ENCODE data around the gene SPATS2. TPM values are rescaled to one million over a fixed set of nuclear protein-coding genes. Genes with fewer than 3 reads are reported as not detected.

SPATS2 gene
- total and polyA plus RNA-seq, 2 experiments from 2014 or later, result 31.0 to 43.1 TPM

GRCh38 chr12:49339464-49339861 lies 27.8 kb upstream of the SPATS2 start:
- TF ChIP-seq, protein P1, sequence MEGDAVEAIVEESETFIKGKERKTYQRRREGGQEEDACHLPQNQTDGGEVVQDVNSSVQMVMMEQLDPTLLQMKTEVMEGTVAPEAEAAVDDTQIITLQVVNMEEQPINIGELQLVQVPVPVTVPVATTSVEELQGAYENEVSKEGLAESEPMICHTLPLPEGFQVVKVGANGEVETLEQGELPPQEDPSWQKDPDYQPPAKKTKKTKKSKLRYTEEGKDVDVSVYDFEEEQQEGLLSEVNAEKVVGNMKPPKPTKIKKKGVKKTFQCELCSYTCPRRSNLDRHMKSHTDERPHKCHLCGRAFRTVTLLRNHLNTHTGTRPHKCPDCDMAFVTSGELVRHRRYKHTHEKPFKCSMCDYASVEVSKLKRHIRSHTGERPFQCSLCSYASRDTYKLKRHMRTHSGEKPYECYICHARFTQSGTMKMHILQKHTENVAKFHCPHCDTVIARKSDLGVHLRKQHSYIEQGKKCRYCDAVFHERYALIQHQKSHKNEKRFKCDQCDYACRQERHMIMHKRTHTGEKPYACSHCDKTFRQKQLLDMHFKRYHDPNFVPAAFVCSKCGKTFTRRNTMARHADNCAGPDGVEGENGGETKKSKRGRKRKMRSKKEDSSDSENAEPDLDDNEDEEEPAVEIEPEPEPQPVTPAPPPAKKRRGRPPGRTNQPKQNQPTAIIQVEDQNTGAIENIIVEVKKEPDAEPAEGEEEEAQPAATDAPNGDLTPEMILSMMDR (IDR thresholded peaks at IDR 0.05; ENCODE audit: low read depth, low read length), result no peak
- Histone ChIP-seq H3K4me3 (no peak overlapping the region), H3K4me1 (ENCODE audit: low read depth) (peaks cover 8% of the 10 kb centered on the region), H3K27me3 (peaks cover 100% of the 10 kb centered on the region), H3K9me3 (ENCODE audit: low read depth) (no peaks in the 10 kb centered on the region), H3K27ac (no peak overlapping the region), H3K36me3 (no peaks in the 10 kb centered on the region)
- no peak for DNase-seq (ENCODE audit: low read depth in 1 of 2, low spot score in 1 of 2)

DNA sequence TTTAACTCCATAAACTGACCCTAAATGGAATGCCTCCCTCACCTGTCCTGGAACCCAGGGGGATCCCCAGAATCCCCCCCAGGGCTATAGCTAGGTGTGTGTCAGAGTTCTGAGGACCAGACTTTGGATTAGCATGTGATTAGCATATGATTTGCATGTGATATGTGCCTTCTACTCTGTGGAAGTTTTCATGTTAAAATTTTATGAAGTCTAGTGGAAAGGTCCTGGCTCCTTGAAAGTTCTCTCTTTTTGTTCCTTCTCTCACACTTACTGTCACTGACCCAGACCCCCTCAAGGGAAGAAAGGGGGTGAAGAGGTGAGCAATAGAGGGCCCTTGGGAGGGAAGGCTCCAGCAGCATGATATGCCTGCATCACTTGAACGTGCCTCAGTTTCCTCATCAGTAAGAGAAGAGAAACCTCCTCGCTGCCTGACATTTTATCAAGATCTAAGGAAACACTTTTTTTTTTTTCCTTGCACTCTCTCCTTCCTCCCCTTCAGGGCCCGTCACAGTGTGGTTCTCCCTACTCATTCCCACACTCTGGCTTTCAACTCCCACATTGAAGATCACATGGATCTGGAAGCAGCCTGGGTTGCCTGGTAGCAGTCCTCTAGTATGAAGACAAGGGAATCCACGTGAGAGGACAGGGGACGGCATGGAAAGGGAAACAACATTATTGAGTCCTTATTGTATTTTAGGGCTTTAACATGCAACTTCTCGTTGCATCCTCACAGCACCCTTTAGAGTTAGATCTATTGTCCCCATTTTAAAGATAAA lies 27.0 kb upstream of the SPATS2 start:
- Histone ChIP-seq H3K27ac (no peak overlapping the region), H3K4me3 (no peak overlapping the region), H3K4me1 (ENCODE audit: low read depth) (peaks cover 8% of the 10 kb centered on the region), H3K9me3 (ENCODE audit: low read depth) (no peaks in the 10 kb centered on the region), H3K27me3 (peaks cover 100% of the 10 kb centered on the region), H3K36me3 (no peaks in the 10 kb centered on the region)
- TF ChIP-seq, protein P1 (IDR thresholded peaks at IDR 0.05; ENCODE audit: low read depth, low read length), result no peak
- DNase-seq (ENCODE audit: low read depth in 1 of 2, low spot score in 1 of 2), result no peak

- H3K27me3 ChIP-seq, result peaks cover 100% of the 10 kb centered on the region
- H3K4me1 ChIP-seq (ENCODE audit: low read depth), result peaks cover 12% of the 10 kb centered on the region
- no peaks in the 10 kb centered on the region for H3K36me3 ChIP-seq
- no peak overlapping the region for H3K4me3 ChIP-seq
- H3K9me3 ChIP-seq (ENCODE audit: low read depth), result no peaks in the 10 kb centered on the region
- no peak for DNase-seq (ENCODE audit: low read depth in 1 of 2, low spot score in 1 of 2)
- TF ChIP-seq, protein P1 (IDR thresholded peaks at IDR 0.05; ENCODE audit: low read depth, low read length), result no peak
- H3K27ac ChIP-seq, result no peak overlapping the region
Measured at GRCh38 chr12:49340971-49341776, 26.1 kb upstream of the SPATS2 start.

DNA sequence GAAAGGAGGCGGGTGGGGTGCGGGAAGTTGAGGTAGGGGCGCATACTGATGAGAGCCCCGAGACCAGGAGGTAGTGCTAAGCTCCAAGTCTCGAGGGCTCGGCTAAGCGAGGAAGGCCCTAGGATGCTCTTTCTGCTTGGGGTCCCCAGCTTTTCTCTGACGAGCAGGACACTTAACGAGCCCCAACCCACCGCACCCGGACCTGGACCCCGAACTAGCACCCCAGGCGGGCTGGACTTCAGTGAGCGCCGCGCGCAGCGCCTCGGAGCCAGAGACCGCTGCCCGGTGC lies 25.5 kb upstream of the SPATS2 start:
- H3K4me1 ChIP-seq (ENCODE audit: low read depth), result peaks cover 16% of the 10 kb centered on the region
- peaks cover 100% of the 10 kb centered on the region for H3K27me3 ChIP-seq
- H3K4me3 ChIP-seq, result no peak overlapping the region
- no peaks in the 10 kb centered on the region for H3K9me3 ChIP-seq (ENCODE audit: low read depth)
- no peaks in the 10 kb centered on the region for H3K36me3 ChIP-seq
- DNase-seq (ENCODE audit: low read depth in 1 of 2, low spot score in 1 of 2), result no peak
- H3K27ac ChIP-seq, result no peak overlapping the region
- TF ChIP-seq, protein P1 (IDR thresholded peaks at IDR 0.05; ENCODE audit: low read depth, low read length), result no peak

- Histone ChIP-seq H3K27me3 (peaks cover 100% of the 10 kb centered on the region), H3K36me3 (no peaks in the 10 kb centered on the region), H3K9me3 (ENCODE audit: low read depth) (no peaks in the 10 kb centered on the region), H3K4me1 (ENCODE audit: low read depth) (peaks cover 19% of the 10 kb centered on the region), H3K27ac (no peak overlapping the region), H3K4me3 (peak overlapping the region; percentile 26)
- peak; percentile 82 to 95 for DNase-seq (ENCODE audit: low read depth in 1 of 2, low spot score in 1 of 2)
- TF ChIP-seq, protein P1 (IDR thresholded peaks at IDR 0.05; ENCODE audit: low read depth, low read length), result peak; percentile 85
Measured at GRCh38 chr12:49342066-49342913, 25.0 kb upstream of the SPATS2 start.
